GM23248 (cell line): ENCODE data around the gene TNFRSF19. TPM values are rescaled to one million over a fixed set of nuclear protein-coding genes. Genes with fewer than 3 reads are reported as not detected.
A peak's percentile ranks its signal among the peaks of the same experiment; 100 is the strongest.

Experiments
- DNase-seq: peaks from one replicate; pipeline ENCODE4 v3.0.0-alpha.2; 2015
- H2AFZ ChIP-seq: fragments of 200-600 bp; sonication (generic); 2 replicates; pipeline ENCODE4 v1.6.1; 2016; ENCODE audit warnings: antibody characterized with exemption
- H3F3A ChIP-seq: fragments of 200-600 bp; sonication (generic); 2 replicates; pipeline ENCODE4 v1.6.1; 2016; ENCODE audit warnings: mild to moderate bottlenecking, antibody characterized with exemption, mixed run types; ENCODE audit not compliant: insufficient read depth
- H3K27ac ChIP-seq: fragments of 200-600 bp; sonication (generic); 2 replicates; pipeline ENCODE4 v1.5.1; 2016; ENCODE audit warnings: mild to moderate bottlenecking
- H3K27me3 ChIP-seq: fragments of 200-600 bp; sonication (generic); replicated peaks from 2 replicates; pipeline ENCODE4 v1.6.1; 2016; ENCODE audit warnings: mild to moderate bottlenecking; ENCODE audit not compliant: insufficient read depth
- H3K36me3 ChIP-seq: fragments of 200-600 bp; sonication (generic); 2 replicates; pipeline ENCODE4 v1.6.1; 2016; ENCODE audit warnings: low read depth, mild to moderate bottlenecking
- H3K4me1 ChIP-seq: fragments of 200-600 bp; sonication (generic); 2 replicates; pipeline ENCODE4 v1.6.1; 2016; ENCODE audit warnings: mild to moderate bottlenecking; ENCODE audit not compliant: insufficient read depth
- H3K4me2 ChIP-seq: fragments of 200-600 bp; sonication (generic); one replicate; pipeline ENCODE4 v1.6.1; 2016; ENCODE audit warnings: mild to moderate bottlenecking; ENCODE audit not compliant: unreplicated experiment
- H3K4me3 ChIP-seq: fragments of 200-600 bp; sonication (generic); 2 replicates; pipeline ENCODE4 v1.5.1; 2016; ENCODE audit warnings: mild to moderate bottlenecking
- H3K79me2 ChIP-seq: fragments of 200-600 bp; sonication (generic); 2 replicates; pipeline ENCODE4 v1.6.1; 2016; ENCODE audit warnings: mild to moderate bottlenecking; ENCODE audit not compliant: insufficient read depth
- H3K9ac ChIP-seq: fragments of 200-600 bp; sonication (generic); 2 replicates; pipeline ENCODE4 v1.6.1; 2016; ENCODE audit warnings: mild to moderate bottlenecking
- H3K9me2 ChIP-seq: fragments of 200-600 bp; sonication (generic); 2 replicates; pipeline ENCODE4 v1.6.1; 2016; ENCODE audit warnings: mixed run types, mild to moderate bottlenecking, moderate library complexity; ENCODE audit not compliant: insufficient read depth
- H3K9me3 ChIP-seq: fragments of 200-600 bp; sonication (generic); one replicate; pipeline ENCODE4 v1.6.1; 2017; ENCODE audit warnings: low read depth
- H4K20me1 ChIP-seq: fragments of 200-600 bp; sonication (generic); 2 replicates; pipeline ENCODE4 v1.6.0; 2016; ENCODE audit not compliant: insufficient read depth
- EZH2 ChIP-seq: fragments of 200-600 bp; sonication (generic); IDR thresholded peaks from 2 replicates; pipeline ENCODE4 v1.6.1; 2018; ENCODE audit warnings: antibody characterized with exemption, mild to moderate bottlenecking; ENCODE audit not compliant: insufficient read depth, poor library complexity, severe bottlenecking
- EZH2phosphoT487 ChIP-seq: fragments of 200-600 bp; sonication (generic); IDR thresholded peaks from 2 replicates; pipeline ENCODE4 v1.6.1; 2018; ENCODE audit warnings: antibody characterized with exemption, moderate library complexity, mild to moderate bottlenecking, low read depth; ENCODE audit not compliant: insufficient read depth
- WGBS, 2 experiments: methylation state at CpG; one replicate each; pipeline ENCODE4 v1.1.6; 2015 to 2017; ENCODE audit warnings: low lambda C conversion rate in 2 of 2, low coverage in 1 of 2; ENCODE audit errors: missing lambda C conversion rate in 2 of 2; 5-methylcytosine and 5-hydroxymethylcytosine counted together
- in situ Hi-C: fragments of 300-500 bp; cut with MboI; formaldehyde crosslinking; loops from 2 replicates; pipeline ENCODE4 v1.15.0; 2020
- polyA plus RNA-seq: library from polyadenylated mRNA; unstranded; fragments of >200 nt; fragmentation: Nextera tagmentation; extraction: Ambion mirVana; gene quantifications from 2 replicates; pipeline ENCODE4 v1.2.1, GENCODE V29; 2016
- total RNA-seq: library from RNA; depleted of rRNA; stranded (reverse); fragments of >200 nt; shearing (Covaris generic); gene quantifications from 2 replicates; pipeline ENCODE4 v1.2.3, GENCODE V29; 2014

The TNFRSF19 gene
- total and polyA plus RNA-seq, 2 experiments from 2014 or later = 3.4 TPM

DNA sequence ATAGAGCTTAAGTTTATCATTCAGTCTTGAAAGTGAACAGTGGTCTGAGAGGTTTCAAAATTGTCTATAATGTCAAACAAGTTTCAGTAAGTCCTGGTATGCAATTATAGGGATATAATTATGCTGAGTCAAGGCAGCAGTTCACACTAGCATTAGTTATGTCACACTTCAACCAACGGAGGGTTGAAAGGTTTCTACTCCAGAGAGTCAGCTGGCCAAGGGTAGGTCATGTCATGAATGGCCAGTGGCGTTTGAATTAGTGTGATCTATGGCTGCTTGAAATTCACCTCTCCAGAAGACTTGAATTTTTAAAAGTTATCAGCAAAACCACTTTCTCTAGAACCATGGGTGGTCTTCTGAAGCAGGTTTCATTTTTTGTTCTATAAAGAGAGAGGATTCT, 108.6 kb downstream of the TNFRSF19 start:
- Histone ChIP-seq H4K20me1 (no peaks in the 10 kb centered on the region), H3F3A (peaks cover 22% of the 10 kb centered on the region), H3K4me3 (no peak overlapping the region), H3K27ac (no peak overlapping the region), H3K4me1 (peaks cover 24% of the 10 kb centered on the region), H2AFZ (no peak overlapping the region), H3K4me2 (no peak overlapping the region), H3K9ac (no peak overlapping the region), H3K27me3 (no peaks in the 10 kb centered on the region), H3K36me3 (no peaks in the 10 kb centered on the region), H3K9me2 (no peaks in the 10 kb centered on the region), H3K79me2 (no peaks in the 10 kb centered on the region), H3K9me3 (no peaks in the 10 kb centered on the region)
- TF ChIP-seq EZH2 = no peak
- no peak for TF ChIP-seq EZH2phosphoT487
- no peak for DNase-seq
- in situ Hi-C loops = no loop called here
- 63 to 70% methylated on average over 2 of the region's 2 CpGs for WGBS, 2 experiments

DNA sequence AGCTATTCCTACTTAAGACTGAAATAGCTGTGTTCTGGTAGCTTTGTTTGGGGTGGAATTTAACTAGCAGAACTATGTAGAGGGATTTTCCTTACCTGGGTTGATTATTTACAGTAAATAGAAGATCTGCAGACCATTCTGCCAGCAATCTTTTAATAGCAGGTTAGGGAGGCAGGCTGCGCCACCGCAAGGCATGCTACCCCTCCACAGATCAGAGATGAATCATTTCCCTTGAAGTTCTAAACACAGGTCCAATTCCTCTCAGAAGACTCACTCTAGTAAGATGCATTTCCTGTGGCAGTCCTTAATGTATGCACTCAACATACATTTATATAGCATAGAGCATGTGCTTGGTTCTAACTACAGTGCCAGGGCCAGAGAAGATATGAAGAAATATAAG, 109.0 kb downstream of the TNFRSF19 start:
- Histone ChIP-seq H4K20me1 (no peaks in the 10 kb centered on the region), H3K79me2 (no peaks in the 10 kb centered on the region), H3K9me2 (no peaks in the 10 kb centered on the region), H3K4me3 (no peak overlapping the region), H3K4me2 (no peak overlapping the region), H2AFZ (no peak overlapping the region), H3K4me1 (peaks cover 19% of the 10 kb centered on the region), H3K9me3 (no peaks in the 10 kb centered on the region), H3K27me3 (no peaks in the 10 kb centered on the region), H3K36me3 (no peaks in the 10 kb centered on the region), H3K9ac (no peak overlapping the region), H3F3A (peaks cover 18% of the 10 kb centered on the region), H3K27ac (no peak overlapping the region)
- in situ Hi-C loops = no loop called here
- WGBS, 2 experiments = 78 to 87% methylated on average over 2 of the region's 2 CpGs
- peak; percentile 49 for DNase-seq
- TF ChIP-seq EZH2 = no peak
- TF ChIP-seq EZH2phosphoT487 = no peak

DNA sequence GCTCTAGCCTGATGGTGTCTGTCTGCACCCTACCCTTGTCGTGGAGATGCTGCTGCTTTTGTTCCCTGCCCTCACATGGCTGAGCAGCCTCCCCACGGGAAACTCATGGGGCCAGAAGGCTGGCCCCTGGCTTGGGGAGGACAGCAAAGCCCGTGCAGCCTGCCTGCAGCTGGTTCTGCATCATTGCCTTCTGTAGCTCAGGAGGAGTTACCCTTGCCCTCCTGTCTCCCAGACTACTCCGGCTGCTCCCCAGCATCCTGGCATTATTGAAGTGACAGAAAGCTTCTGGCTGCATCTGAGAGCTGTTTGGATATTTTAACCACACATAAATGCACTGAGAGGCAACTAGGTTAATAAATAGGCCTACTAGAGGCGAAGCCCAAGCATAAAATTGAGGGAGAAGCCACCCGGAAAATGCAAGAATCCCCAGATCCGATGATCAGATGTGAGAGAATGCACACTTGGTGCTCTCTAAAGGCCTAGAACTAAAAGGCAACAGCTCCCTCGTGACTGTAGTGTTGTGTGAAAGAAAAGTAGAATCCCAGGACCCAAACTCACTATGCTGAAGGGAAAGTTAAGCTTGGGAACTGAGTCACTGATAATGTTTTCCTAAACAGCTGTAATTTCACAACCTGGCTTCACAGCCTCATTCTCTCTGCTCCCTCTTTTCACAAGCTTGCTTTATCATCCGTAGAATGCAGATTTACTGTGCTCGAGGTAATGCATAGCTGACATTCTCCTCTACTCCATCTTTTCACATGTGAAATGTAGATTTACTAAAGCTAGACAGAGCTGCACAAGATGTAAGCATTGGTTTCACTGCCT, 110.8 kb downstream of the TNFRSF19 start:
- Histone ChIP-seq H3K27ac (no peak overlapping the region), H3K9ac (no peak overlapping the region), H2AFZ (no peak overlapping the region), H3K36me3 (no peaks in the 10 kb centered on the region), H3K4me3 (no peak overlapping the region), H3F3A (0 out of 2 replicates have a peak, but pooled peaks cover 3% of the 10 kb centered on the region), H3K9me2 (no peaks in the 10 kb centered on the region), H4K20me1 (no peaks in the 10 kb centered on the region), H3K4me2 (no peak overlapping the region), H3K4me1 (peaks cover 4% of the 10 kb centered on the region; the same call in 1 of the 2 replicates), H3K27me3 (no peaks in the 10 kb centered on the region), H3K79me2 (no peaks in the 10 kb centered on the region), H3K9me3 (no peaks in the 10 kb centered on the region)
- TF ChIP-seq EZH2phosphoT487 = no peak
- no peak for TF ChIP-seq EZH2
- in situ Hi-C loops = no loop called here
- DNase-seq = peak; percentile 56
- 64 to 66% methylated on average over 9 to 10 of the region's 10 CpGs for WGBS, 2 experiments

DNA sequence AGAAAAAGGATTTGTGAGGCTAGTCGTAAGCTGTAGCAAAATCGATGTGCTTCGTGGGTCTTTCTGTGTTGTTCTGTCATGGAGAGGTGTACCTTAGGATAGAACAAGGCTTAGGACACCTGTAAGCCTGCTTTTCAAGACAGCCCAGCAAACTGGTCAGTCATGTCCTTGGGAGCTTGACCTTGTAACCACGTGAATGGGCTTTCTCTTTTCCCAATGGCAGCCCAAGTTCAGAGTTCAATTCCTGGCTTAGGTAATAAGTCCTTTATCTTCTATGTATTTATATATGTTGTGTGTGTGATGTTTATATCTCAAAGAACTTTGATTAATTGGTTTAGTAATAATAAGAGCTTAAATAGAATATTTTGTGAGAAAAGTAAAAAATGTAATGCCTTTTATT, 112.9 kb downstream of the TNFRSF19 start:
- no peak for DNase-seq
- 76 to 87% methylated on average over 4 of the region's 4 CpGs for WGBS, 2 experiments
- Histone ChIP-seq H3F3A (0 out of 2 replicates have a peak, but pooled peaks cover 3% of the 10 kb centered on the region), H3K4me1 (peaks cover 4% of the 10 kb centered on the region; the same call in 1 of the 2 replicates), H3K79me2 (no peaks in the 10 kb centered on the region), H3K36me3 (no peaks in the 10 kb centered on the region), H3K27ac (no peak overlapping the region), H3K4me3 (no peak overlapping the region), H4K20me1 (no peaks in the 10 kb centered on the region), H3K9me3 (no peaks in the 10 kb centered on the region), H3K4me2 (no peak overlapping the region), H3K9ac (no peak overlapping the region), H3K9me2 (no peaks in the 10 kb centered on the region), H2AFZ (no peak overlapping the region), H3K27me3 (no peaks in the 10 kb centered on the region)
- TF ChIP-seq EZH2phosphoT487 (no peak), EZH2 (no peak)
- in situ Hi-C loops = no loop called here
